HEK293 (cell line): ENCODE measurements around the gene PROK1.

ENCODE experiments used
- CTCF ChIP-seq: fragments of 450-650 bp; formaldehyde crosslinking; IDR thresholded peaks from 2 replicates; pipeline ENCODE4 v1.5.1; 2016; ENCODE audit warnings: missing biosample characterization, missing genetic modification characterization
- REPIN1 ChIP-seq: fragments of 450-650 bp; formaldehyde crosslinking; IDR thresholded peaks from 2 replicates; pipeline ENCODE4 v1.5.1; 2017; ENCODE audit warnings: missing biosample characterization, missing genetic modification characterization, low read depth
- ZBTB49 ChIP-seq: fragments of 450-650 bp; formaldehyde crosslinking; IDR thresholded peaks from 2 replicates; pipeline ENCODE4 v1.5.1; 2016; ENCODE audit warnings: missing biosample characterization, missing genetic modification characterization, low read depth
- ZNF548 ChIP-seq: fragments of 450-650 bp; formaldehyde crosslinking; IDR thresholded peaks from 2 replicates; pipeline ENCODE4 v1.5.1; 2016; ENCODE audit warnings: missing biosample characterization, missing genetic modification characterization
- ZNF639 ChIP-seq: fragments of 450-650 bp; formaldehyde crosslinking; IDR thresholded peaks from 2 replicates; pipeline ENCODE4 v1.5.1; 2016; ENCODE audit warnings: missing biosample characterization, missing genetic modification characterization

GRCh38 chr1:110478886-110479285 is 27.9 kb downstream of the PROK1 start:
- no peak for TF ChIP-seq CTCF (tag by site-specific recombination)
- TF ChIP-seq ZNF639 (tag by site-specific recombination): no peak
- no peak for TF ChIP-seq REPIN1 (tag by site-specific recombination)
- no peak for TF ChIP-seq ZNF548
- no peak for TF ChIP-seq ZBTB49 (tag by site-specific recombination)
